ENCODE data around the gene AAMP.

AAMP gene

DNA sequence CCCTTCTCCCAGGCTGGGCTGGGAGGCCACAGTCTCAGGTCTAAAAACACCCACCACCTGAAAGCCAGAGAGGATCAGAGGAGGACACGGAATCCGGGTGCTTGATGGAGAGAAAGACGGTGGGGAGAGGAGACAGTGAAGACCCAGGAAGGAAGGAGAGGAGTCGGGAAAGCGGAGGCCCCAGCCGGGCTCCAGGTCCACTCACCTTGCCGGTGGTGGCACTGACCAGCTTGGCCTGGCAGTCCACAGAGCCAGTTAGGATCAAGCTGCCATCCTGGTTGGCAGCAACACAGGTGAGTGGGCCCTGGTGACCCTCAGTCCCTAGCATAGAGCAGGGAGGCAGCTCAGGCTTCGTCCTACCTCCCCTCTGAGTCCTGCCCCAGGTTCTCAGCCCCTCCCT, 4.3 kb downstream of the AAMP start:
- H3K4me3 ChIP-seq (IDR thresholded peaks at IDR 0.05; ENCODE audit: insufficient read depth, low read depth, low read length): no peak overlapping the region
- no peaks in the 10 kb centered on the region for H3K36me3 ChIP-seq (ENCODE audit: insufficient read depth)
- no peak overlapping the region for H3K4me2 ChIP-seq
- peaks cover 13% of the 10 kb centered on the region; the same call in 1 of the 2 replicates for H3K79me2 ChIP-seq (ENCODE audit: insufficient read depth, low read depth)
- no peak overlapping the region for H3K9ac ChIP-seq
- peaks cover 16% of the 10 kb centered on the region for H3K4me1 ChIP-seq (ENCODE audit: low read depth, poor library complexity, severe bottlenecking)
- no peak overlapping the region for H2AFZ ChIP-seq (ENCODE audit: low read depth)
- no peak overlapping the region for H3K27ac ChIP-seq
- H4K20me1 ChIP-seq (ENCODE audit: insufficient read depth): no peaks in the 10 kb centered on the region
- H3K27me3 ChIP-seq (ENCODE audit: insufficient read depth, low read depth): no peaks in the 10 kb centered on the region
- TF ChIP-seq CTCF (conservative IDR thresholded peaks at IDR 0.05; ENCODE audit: low read depth, low read length): no peak

DNA sequence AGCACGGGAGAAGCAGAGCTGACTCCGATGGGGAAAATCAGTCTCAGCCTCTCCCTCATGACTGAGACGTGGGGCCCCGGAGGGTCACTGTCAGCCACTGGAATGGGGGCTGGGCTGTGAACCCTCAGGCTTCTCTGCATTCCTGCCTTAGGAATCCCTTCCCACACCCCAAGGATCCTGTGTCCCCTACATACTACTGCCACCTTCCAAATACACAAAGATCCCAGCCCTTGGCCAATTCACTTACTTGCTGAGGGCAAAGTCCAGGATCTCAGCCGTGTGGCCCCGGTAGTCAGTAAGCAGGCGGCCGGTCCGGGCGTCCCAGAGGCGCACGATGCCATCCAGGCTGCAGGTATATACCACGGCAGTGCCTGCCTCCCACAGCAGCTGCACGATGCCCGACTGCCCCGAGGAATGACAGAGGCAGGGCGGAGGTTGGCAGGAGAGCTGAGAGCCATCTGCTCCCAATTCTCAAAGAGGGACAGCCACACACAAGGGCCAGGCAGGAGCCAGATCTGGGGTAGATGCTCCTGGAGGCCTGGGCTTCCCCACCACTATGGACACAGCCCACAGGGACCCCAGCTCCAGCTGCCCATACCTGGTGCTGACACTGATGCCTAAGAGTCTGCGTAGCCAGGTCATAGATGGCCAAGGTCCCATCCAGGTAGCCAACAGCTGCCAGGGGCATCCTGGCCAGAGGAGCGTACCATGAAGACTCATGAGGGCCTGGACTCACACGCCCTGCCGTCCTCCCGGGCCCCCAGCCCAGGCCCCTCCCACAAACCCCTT, 5.0 kb downstream of the AAMP start:
- Histone ChIP-seq H3K36me3 (ENCODE audit: insufficient read depth) (no peaks in the 10 kb centered on the region), H4K20me1 (ENCODE audit: insufficient read depth) (no peaks in the 10 kb centered on the region)

DNA sequence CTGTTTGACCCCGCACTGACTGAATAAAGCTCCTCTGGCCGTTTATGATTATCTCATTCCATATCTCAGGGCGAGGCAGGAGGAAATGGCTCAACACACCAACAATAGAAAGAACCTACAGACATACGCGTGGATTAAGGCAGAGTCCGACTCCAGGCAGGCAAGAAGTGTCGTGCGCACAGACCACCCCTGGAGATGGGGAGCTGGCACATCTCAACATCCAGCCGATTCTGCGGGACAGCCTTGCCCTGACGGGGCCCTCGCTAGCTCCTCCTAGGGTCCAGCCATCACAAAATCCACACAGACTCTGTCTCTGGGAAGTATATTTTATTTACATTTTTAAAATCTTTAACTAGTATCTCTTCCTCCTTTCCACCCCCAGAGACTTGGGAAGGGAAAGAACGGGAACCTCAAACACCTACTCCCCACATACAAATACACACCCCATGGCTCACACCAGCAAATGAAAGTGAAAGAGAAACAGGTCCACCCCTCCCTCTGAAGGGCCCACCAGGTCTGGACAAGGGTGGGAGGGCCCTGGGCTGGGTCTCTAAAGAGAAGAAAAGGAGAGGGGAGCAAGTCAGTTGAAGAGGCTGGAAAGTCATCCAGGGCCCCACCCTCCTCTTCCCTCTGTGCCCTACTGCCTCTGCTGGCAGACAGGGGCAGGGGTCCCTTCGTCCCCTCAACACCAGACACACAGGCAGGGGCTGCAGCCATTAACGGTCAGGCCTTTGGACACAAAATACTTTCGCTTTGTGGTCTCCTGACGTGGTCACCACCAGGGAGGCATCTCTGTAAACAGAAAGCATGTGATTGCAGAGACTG, 5.9 kb downstream of the AAMP start:
- Histone ChIP-seq H3K9ac (no peak overlapping the region), H3K27ac (no peak overlapping the region), H3K4me2 (no peak overlapping the region), H3K79me2 (ENCODE audit: insufficient read depth, low read depth) (peaks cover 3% of the 10 kb centered on the region; the same call in 1 of the 2 replicates), H3K4me3 (IDR thresholded peaks at IDR 0.05; ENCODE audit: insufficient read depth, low read depth, low read length) (no peak overlapping the region), H4K20me1 (ENCODE audit: insufficient read depth) (no peaks in the 10 kb centered on the region), H3K36me3 (ENCODE audit: insufficient read depth) (no peaks in the 10 kb centered on the region), H3K4me1 (ENCODE audit: low read depth, poor library complexity, severe bottlenecking) (peaks cover 15% of the 10 kb centered on the region), H3K27me3 (ENCODE audit: insufficient read depth, low read depth) (no peaks in the 10 kb centered on the region), H2AFZ (ENCODE audit: low read depth) (no peak overlapping the region)
- TF ChIP-seq CTCF (conservative IDR thresholded peaks at IDR 0.05; ENCODE audit: low read depth, low read length): no peak

More for the DNA sequence above, 5.0 kb downstream of the AAMP start:
- no peak for TF ChIP-seq CTCF (conservative IDR thresholded peaks at IDR 0.05; ENCODE audit: low read depth, low read length)
- no peak overlapping the region for H2AFZ ChIP-seq (ENCODE audit: low read depth)
- no peak overlapping the region for H3K4me2 ChIP-seq
- no peak overlapping the region for H3K4me3 ChIP-seq (IDR thresholded peaks at IDR 0.05; ENCODE audit: insufficient read depth, low read depth, low read length)
- no peaks in the 10 kb centered on the region for H3K27me3 ChIP-seq (ENCODE audit: insufficient read depth, low read depth)
- H3K4me1 ChIP-seq (ENCODE audit: low read depth, poor library complexity, severe bottlenecking): peaks cover 16% of the 10 kb centered on the region
- no peak overlapping the region for H3K9ac ChIP-seq
- no peak overlapping the region for H3K27ac ChIP-seq
- H3K79me2 ChIP-seq (ENCODE audit: insufficient read depth, low read depth): peaks cover 12% of the 10 kb centered on the region; the same call in 1 of the 2 replicates

- H3K9ac ChIP-seq: no peak overlapping the region
- no peaks in the 10 kb centered on the region for H3K79me2 ChIP-seq (ENCODE audit: insufficient read depth, low read depth)
- H3K27me3 ChIP-seq (ENCODE audit: insufficient read depth, low read depth): no peaks in the 10 kb centered on the region
- H3K4me2 ChIP-seq: no peak overlapping the region
- no peak overlapping the region for H2AFZ ChIP-seq (ENCODE audit: low read depth)
- peaks cover 20% of the 10 kb centered on the region for H3K4me1 ChIP-seq (ENCODE audit: low read depth, poor library complexity, severe bottlenecking)
- no peaks in the 10 kb centered on the region for H3K36me3 ChIP-seq (ENCODE audit: insufficient read depth)
- no peak overlapping the region for H3K4me3 ChIP-seq (IDR thresholded peaks at IDR 0.05; ENCODE audit: insufficient read depth, low read depth, low read length)
- no peak for TF ChIP-seq CTCF (conservative IDR thresholded peaks at IDR 0.05; ENCODE audit: low read depth, low read length)
- H4K20me1 ChIP-seq (ENCODE audit: insufficient read depth): no peaks in the 10 kb centered on the region
- no peak overlapping the region for H3K27ac ChIP-seq
Measured at GRCh38 chr2:218262631-218263586, 7.0 kb downstream of the AAMP start.
